ENCODE measurements around the gene CBX8. TPM values are rescaled to one million over a fixed set of nuclear protein-coding genes. Genes with fewer than 3 reads are reported as not detected.

The CBX8 gene
- total RNA-seq, 1 experiment from 2014 or later = 11.3 TPM

DNA sequence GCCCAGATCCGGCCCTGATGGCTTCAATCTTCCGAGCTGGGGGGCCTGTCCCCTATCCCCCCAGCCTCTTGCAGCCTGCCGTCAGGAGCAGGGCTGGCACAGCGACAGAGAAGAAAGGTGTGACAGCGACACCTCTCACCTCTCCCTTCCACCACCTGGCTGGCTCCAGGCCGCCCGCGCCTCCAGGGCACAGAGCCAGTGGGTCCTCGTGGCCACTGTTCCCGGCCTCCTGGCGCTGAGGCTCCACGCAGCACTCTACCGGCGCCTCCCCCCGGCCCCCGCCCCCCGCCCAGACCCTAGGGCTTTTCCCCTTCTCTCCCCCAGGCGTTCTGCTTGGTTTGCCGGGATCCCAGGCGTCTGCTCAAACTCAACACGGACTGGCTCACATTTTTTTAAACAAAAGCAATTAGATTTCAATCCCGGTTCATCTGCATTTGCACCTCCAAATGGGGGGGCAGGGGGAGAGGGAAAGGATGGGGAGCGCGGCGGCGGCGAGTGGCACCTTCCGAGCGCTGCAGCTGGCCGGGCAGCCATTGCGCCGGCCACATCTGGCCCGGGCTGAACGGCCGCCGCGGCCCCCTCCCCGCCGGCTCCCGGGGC is 12.8 kb upstream of the CBX8 start:
- no peak overlapping the region for H3K27ac ChIP-seq (ENCODE audit: low read length)
- intact Hi-C loops (cut with micrococcal nuclease) = no loop called here
- H2AFZ ChIP-seq (ENCODE audit: low read length) = no peak overlapping the region
- DNase-seq = no peak
- H3K4me2 ChIP-seq (ENCODE audit: low read length) = no peak overlapping the region
- ChIA-PET POLR2A (ENCODE audit: unreplicated experiment) (no interaction called here), CTCF (interaction anchor here (2.5 to 3.0 kb wide), 2 partner anchors 13 to 64 kb away, joined by 8 to 17 read pairs; partner anchors contain the start of gene CBX8)
- no peak overlapping the region for H3K9ac ChIP-seq (ENCODE audit: low read length)
- no peaks in the 10 kb centered on the region for H3K9me3 ChIP-seq (ENCODE audit: low read length)
- BruUV-seq (replicated peaks) = no TSS peak
- H3K4me1 ChIP-seq (ENCODE audit: insufficient read depth, low read length) = peaks cover 27% of the 10 kb centered on the region
- H4K20me1 ChIP-seq (ENCODE audit: low read length) = no peaks in the 10 kb centered on the region
- H3K36me3 ChIP-seq (ENCODE audit: low read depth, low read length) = no peaks in the 10 kb centered on the region
- H3K4me3 ChIP-seq (ENCODE audit: low read length) = no peak overlapping the region
- no peaks in the 10 kb centered on the region for H3K79me2 ChIP-seq (ENCODE audit: low read length)
- H3K9me2 ChIP-seq (replicated peaks; ENCODE audit: low read length) = no peaks in the 10 kb centered on the region
- TF ChIP-seq, protein P1, sequence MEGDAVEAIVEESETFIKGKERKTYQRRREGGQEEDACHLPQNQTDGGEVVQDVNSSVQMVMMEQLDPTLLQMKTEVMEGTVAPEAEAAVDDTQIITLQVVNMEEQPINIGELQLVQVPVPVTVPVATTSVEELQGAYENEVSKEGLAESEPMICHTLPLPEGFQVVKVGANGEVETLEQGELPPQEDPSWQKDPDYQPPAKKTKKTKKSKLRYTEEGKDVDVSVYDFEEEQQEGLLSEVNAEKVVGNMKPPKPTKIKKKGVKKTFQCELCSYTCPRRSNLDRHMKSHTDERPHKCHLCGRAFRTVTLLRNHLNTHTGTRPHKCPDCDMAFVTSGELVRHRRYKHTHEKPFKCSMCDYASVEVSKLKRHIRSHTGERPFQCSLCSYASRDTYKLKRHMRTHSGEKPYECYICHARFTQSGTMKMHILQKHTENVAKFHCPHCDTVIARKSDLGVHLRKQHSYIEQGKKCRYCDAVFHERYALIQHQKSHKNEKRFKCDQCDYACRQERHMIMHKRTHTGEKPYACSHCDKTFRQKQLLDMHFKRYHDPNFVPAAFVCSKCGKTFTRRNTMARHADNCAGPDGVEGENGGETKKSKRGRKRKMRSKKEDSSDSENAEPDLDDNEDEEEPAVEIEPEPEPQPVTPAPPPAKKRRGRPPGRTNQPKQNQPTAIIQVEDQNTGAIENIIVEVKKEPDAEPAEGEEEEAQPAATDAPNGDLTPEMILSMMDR (conservative IDR thresholded peaks at IDR 0.05; ENCODE audit: low read depth, low read length) = no peak
- TF ChIP-seq EZH2 (IDR thresholded peaks at IDR 0.05; ENCODE audit: low read length, unreplicated experiment) (no peak), EZH2phosphoT487 (IDR thresholded peaks at IDR 0.05; ENCODE audit: borderline replicate concordance, low read length) (no peak)
- peaks cover 70% of the 10 kb centered on the region for H3K27me3 ChIP-seq (ENCODE audit: low read length)
- ATAC-seq = no peak
- H3F3A ChIP-seq (ENCODE audit: low read length, unreplicated experiment) = no peaks in the 10 kb centered on the region

DNA sequence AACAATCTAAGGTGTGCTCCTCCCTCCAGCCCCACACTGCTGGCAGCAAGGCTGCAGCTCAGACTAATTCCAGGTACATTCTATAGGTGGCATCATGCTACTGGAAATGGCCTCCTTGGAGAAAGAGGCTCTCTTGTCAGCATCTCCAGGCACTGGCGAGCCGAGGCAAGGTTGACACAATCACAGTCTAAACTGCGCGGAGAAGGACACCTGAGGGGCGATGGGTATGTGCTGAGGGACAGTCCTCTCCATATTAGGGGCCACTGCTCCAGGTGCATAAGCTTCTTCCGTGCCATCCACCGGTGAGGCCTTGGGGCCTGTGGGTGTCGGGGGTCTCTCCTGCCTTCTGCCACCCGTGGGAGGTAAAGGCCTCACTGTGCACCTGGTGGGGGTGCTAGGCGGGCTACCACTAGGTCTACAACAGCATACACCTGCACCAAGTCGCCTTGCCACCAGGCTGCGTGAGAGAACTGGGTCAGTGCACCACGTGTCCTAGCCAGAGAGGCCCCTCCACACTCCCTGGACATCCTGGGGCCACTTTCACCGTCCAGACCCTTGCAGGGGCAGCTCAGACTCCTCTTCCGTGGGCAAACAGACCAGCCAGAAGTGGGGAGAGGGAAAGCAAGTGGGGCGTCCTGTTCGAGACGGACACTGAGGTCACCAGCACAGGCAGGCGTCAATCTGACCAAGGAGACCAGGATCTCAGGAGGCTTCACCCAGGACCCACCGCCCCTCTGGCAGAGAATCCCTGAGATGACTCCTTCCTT is 12.1 kb upstream of the CBX8 start:
- intact Hi-C loops (cut with micrococcal nuclease) = loop anchor here (1.0 kb wide), 1 partner anchor 183 kb away; no protein-coding TSS in a partner anchor
- POLR2A ChIA-PET (ENCODE audit: unreplicated experiment) = interaction anchor here (0.7 kb wide), 1 partner anchor 86 kb away, joined by 4 read pairs; no protein-coding TSS in a partner anchor
- CTCF ChIA-PET = interaction anchor here (0.5 to 1.6 kb wide), 11 partner anchors 12 to 197 kb away, joined by 3 to 12 read pairs (median 4); partner anchors contain the start of genes CBX4 and CBX8
- no TSS peak for BruUV-seq (replicated peaks)
- DNase-seq (peak; percentile 80), ATAC-seq (peak; percentile 41)
- Histone ChIP-seq H3K79me2 (ENCODE audit: low read length) (no peaks in the 10 kb centered on the region), H3K4me3 (ENCODE audit: low read length) (no peak overlapping the region), H3K27ac (ENCODE audit: low read length) (no peak overlapping the region), H3F3A (ENCODE audit: low read length, unreplicated experiment) (no peaks in the 10 kb centered on the region), H3K36me3 (ENCODE audit: low read depth, low read length) (no peaks in the 10 kb centered on the region), H4K20me1 (ENCODE audit: low read length) (no peaks in the 10 kb centered on the region), H3K4me1 (ENCODE audit: insufficient read depth, low read length) (peaks cover 21% of the 10 kb centered on the region), H3K9me2 (replicated peaks; ENCODE audit: low read length) (no peaks in the 10 kb centered on the region), H3K27me3 (ENCODE audit: low read length) (peaks cover 77% of the 10 kb centered on the region), H2AFZ (ENCODE audit: low read length) (no peak overlapping the region), H3K4me2 (ENCODE audit: low read length) (no peak overlapping the region), H3K9me3 (ENCODE audit: low read length) (no peaks in the 10 kb centered on the region), H3K9ac (ENCODE audit: low read length) (no peak overlapping the region)
- TF ChIP-seq EZH2 (IDR thresholded peaks at IDR 0.05; ENCODE audit: low read length, unreplicated experiment) = no peak
- TF ChIP-seq EZH2phosphoT487 (IDR thresholded peaks at IDR 0.05; ENCODE audit: borderline replicate concordance, low read length) = peak; percentile 38; the same call in 1 of the 2 replicates
- TF ChIP-seq, protein P1 (conservative IDR thresholded peaks at IDR 0.05; ENCODE audit: low read depth, low read length) = peak; percentile 73
